ENCODE measurements around the gene PTPRN2. TPM values are rescaled to one million over a fixed set of nuclear protein-coding genes. Genes with fewer than 3 reads are reported as not detected.

Gene PTPRN2
- total RNA-seq, 8 experiments from 2014 or later, result 0.10 to 19.7 (median 10.8) TPM; not detected in 1

- H3K27ac ChIP-seq, result no peak overlapping the region
- WGBS, 10 experiments, result 17 to 100% (median 57%) methylated on average over 1 to 2 of the region's 10 CpGs; no CpG with 5 or more reads in 6 of the 10 experiments
- in situ Hi-C loops (cut with MboI; ENCODE audit: low pct_unique_long_range_greater_than_20kb in 2 of 9, low sequenced_read_pairs in 9 of 9, unreplicated experiment in 9 of 9), result no loop called here
- no peak overlapping the region for H3K4me3 ChIP-seq
- no peak for ATAC-seq (replicated peaks in 6 of 8)
- H3K4me1 ChIP-seq (replicated peaks in 1 of 2), result peaks cover 0 to 2% of the 10 kb centered on the region in 2 donors
These were observed 490.5 kb downstream of the PTPRN2 start for GRCh38 chr7:158097106-158097452.

GRCh38 chr7:158096582-158096981 is 491.0 kb downstream of the PTPRN2 start:
- 16 to 80% (median 57%) methylated on average over 1 to 6 of the region's 8 CpGs; no CpG with 5 or more reads in 3 of the 10 experiments for WGBS, 10 experiments
- H3K27ac ChIP-seq, result no peak overlapping the region
- H3K4me1 ChIP-seq (replicated peaks in 1 of 2), result peaks cover 0 to 2% of the 10 kb centered on the region in 2 donors
- ATAC-seq (replicated peaks in 6 of 8), result no peak
- in situ Hi-C loops (cut with MboI; ENCODE audit: low pct_unique_long_range_greater_than_20kb in 2 of 9, low sequenced_read_pairs in 9 of 9, unreplicated experiment in 9 of 9), result no loop called here
- no peak overlapping the region for H3K4me3 ChIP-seq

DNA sequence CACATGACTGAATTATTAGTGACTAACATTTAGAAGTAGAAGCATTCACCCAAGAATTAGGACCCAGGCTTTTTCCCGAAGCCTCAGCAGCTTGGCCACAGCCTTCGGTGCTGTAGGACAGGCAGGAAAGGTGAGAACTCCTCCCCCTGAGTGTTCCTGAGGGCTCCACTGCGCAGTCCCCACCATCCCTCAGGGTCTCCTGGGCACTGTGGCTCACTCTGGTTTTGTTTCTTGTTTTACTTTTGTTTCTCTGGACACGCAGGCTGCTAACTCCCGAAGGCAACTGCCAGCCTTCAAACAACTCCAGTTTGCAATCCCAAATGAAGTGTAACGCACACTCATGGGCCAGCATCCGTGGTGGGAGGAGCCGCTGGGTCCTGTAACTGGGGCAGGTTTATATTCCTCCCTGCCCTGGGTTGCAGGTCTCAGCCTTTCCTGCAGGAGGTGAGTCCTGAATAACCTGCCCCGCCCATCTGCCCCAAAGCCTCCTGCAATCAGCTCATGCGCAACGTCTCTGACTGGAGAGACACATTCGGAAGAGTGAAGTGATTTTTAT is 492.9 kb downstream of the PTPRN2 start:
- in situ Hi-C loops (cut with MboI; ENCODE audit: low pct_unique_long_range_greater_than_20kb in 2 of 9, low sequenced_read_pairs in 9 of 9, unreplicated experiment in 9 of 9), result no loop called here
- H3K27ac ChIP-seq, result no peak overlapping the region
- H3K4me1 ChIP-seq (replicated peaks in 1 of 2), result peaks cover 0 to 2% of the 10 kb centered on the region in 2 donors
- no peak for ATAC-seq (replicated peaks in 6 of 8)
- no peak overlapping the region for H3K4me3 ChIP-seq
- 20 to 92% (median 54%) methylated on average over 1 to 8 of the region's 12 CpGs; no CpG with 5 or more reads in 2 of the 10 experiments for WGBS, 10 experiments

DNA sequence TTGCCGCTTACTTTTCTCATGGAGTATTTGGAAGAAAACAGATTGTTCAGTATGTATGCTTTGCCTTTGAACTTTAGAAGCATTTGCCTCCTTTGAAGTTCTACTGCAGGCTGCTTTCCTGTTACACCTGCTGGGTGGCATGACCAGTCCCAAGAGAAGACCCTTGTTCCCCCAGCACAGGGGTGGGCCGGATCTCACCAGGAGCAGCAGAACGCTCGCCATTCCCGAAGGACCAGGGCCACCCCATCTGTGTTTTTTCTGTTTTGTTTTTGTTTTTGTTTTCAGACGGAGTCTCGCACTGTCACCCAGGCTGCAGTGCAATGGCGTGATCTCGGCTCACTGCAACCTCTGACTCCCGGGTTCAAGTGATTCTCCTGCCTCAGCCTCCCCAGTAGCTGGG is 493.6 kb downstream of the PTPRN2 start:
- no peak for ATAC-seq (replicated peaks in 6 of 8)
- WGBS, 10 experiments, result 0 to 100% (median 71%) methylated on average over 1 to 10 of the region's 10 CpGs; no CpG with 5 or more reads in 1 of the 10 experiments
- peaks cover 0 to 2% of the 10 kb centered on the region in 2 donors for H3K4me1 ChIP-seq (replicated peaks in 1 of 2)
- H3K4me3 ChIP-seq, result no peak overlapping the region
- in situ Hi-C loops (cut with MboI; ENCODE audit: low pct_unique_long_range_greater_than_20kb in 2 of 9, low sequenced_read_pairs in 9 of 9, unreplicated experiment in 9 of 9), result no loop called here
- no peak overlapping the region for H3K27ac ChIP-seq

DNA sequence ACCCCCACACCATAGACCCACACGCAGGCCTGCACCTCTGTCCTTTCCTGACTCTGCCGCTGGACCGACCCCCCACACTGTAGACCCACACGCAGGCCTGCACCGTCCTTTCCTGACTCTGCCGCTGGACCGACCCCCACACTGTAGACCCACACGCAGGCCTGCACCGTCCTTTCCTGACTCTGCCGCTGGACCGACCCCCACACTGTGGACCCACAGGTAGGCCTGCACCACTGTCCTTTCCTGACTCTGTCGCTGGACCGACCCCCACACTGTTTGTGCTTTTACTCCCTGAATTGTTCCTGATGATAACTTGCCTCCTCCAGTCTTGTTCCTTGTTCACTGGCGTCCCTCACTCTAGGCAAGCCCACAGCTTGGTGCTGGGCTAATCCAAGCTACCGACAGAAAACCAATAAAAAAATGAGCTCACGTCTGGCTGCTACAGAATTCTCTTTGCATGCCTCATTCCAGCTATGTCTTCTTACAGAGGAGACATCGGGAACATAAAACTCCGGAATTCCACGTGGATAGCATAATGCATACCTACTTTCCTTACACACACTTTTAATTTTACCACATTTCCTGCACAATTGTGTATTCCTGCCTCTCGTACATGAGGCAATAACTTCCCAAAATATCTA is 494.3 kb downstream of the PTPRN2 start:
- in situ Hi-C loops (cut with MboI; ENCODE audit: low pct_unique_long_range_greater_than_20kb in 2 of 9, low sequenced_read_pairs in 9 of 9, unreplicated experiment in 9 of 9), result no loop called here
- H3K4me1 ChIP-seq (replicated peaks in 1 of 2), result peaks cover 0 to 2% of the 10 kb centered on the region in 2 donors
- WGBS, 10 experiments, result 0 to 80% (median 21%) methylated on average over 1 to 8 of the region's 20 CpGs; no CpG with 5 or more reads in 1 of the 10 experiments
- H3K4me3 ChIP-seq, result no peak overlapping the region
- no peak overlapping the region for H3K27ac ChIP-seq
- no peak for ATAC-seq (replicated peaks in 6 of 8)

DNA sequence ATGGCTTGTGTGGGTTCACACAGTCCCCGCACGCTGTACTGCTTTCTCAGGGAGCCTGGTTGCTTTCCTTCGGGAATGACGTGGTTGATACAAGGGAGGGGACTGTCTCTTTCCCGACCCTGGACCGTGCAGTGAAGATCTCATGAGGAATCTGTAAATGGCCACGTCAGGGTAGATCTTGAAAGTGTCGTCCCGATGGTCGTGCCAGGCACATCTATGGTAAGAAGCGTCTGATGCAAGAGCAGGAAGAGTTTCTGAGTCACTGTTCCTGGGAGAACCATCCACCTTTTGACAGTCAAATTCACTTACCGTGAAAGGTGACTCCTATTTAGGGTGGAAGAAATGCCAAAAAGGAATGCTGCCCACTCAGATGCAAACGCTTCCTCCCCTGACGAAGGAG is 500.4 kb downstream of the PTPRN2 start:
- Histone ChIP-seq H3K27ac (no peak overlapping the region), H3K4me3 (no peak overlapping the region), H3K4me1 (replicated peaks in 1 of 2) (no peaks in the 10 kb centered on the region)
- in situ Hi-C loops (cut with MboI; ENCODE audit: low pct_unique_long_range_greater_than_20kb in 2 of 9, low sequenced_read_pairs in 9 of 9, unreplicated experiment in 9 of 9), result no loop called here
- no peak for ATAC-seq (replicated peaks in 6 of 8)
- WGBS, 10 experiments, result 0 to 90% (median 67%) methylated on average over 2 to 11 of the region's 14 CpGs; no CpG with 5 or more reads in 3 of the 10 experiments

GRCh38 chr7:158085741-158086695 is 501.6 kb downstream of the PTPRN2 start:
- no peak for ATAC-seq (replicated peaks in 6 of 8)
- Histone ChIP-seq H3K4me1 (replicated peaks in 1 of 2) (no peaks in the 10 kb centered on the region), H3K4me3 (no peak overlapping the region), H3K27ac (no peak overlapping the region)
- WGBS, 10 experiments, result 31 to 89% (median 53%) methylated on average over 1 to 27 of the region's 30 CpGs
- in situ Hi-C loops (cut with MboI; ENCODE audit: low pct_unique_long_range_greater_than_20kb in 2 of 9, low sequenced_read_pairs in 9 of 9, unreplicated experiment in 9 of 9), result no loop called here

DNA sequence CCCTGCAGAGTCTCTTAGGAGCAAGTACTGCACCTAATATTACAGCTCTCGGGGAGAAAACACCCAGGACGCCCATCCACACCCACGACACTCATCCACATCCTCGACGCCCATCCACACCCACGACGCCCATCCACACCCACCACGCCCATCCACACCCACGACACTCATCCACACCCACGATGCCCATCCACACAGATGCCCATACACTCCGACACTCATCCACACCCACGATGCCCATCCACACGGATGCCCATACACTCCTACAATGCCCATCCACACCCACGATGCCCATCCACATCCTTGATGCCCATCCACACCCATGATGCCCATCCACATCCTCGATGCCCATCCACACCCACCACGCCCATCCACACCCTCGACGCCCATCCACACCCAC is 503.1 kb downstream of the PTPRN2 start:
- no peak for ATAC-seq (replicated peaks in 6 of 8)
- Histone ChIP-seq H3K4me1 (replicated peaks in 1 of 2) (no peaks in the 10 kb centered on the region), H3K4me3 (no peak overlapping the region), H3K27ac (no peak overlapping the region)
- in situ Hi-C loops (cut with MboI; ENCODE audit: low pct_unique_long_range_greater_than_20kb in 2 of 9, low sequenced_read_pairs in 9 of 9, unreplicated experiment in 9 of 9), result no loop called here
- 49 to 100% (median 65%) methylated on average over 1 to 14 of the region's 18 CpGs; no CpG with 5 or more reads in 4 of the 10 experiments for WGBS, 10 experiments

GRCh38 chr7:158083526-158084310 is 503.9 kb downstream of the PTPRN2 start:
- no peak for ATAC-seq (replicated peaks in 6 of 8)
- no peak overlapping the region for H3K27ac ChIP-seq
- no peaks in the 10 kb centered on the region for H3K4me1 ChIP-seq (replicated peaks in 1 of 2)
- H3K4me3 ChIP-seq, result no peak overlapping the region
- in situ Hi-C loops (cut with MboI; ENCODE audit: low pct_unique_long_range_greater_than_20kb in 2 of 9, low sequenced_read_pairs in 9 of 9, unreplicated experiment in 9 of 9), result no loop called here
- 39 to 87% (median 76%) methylated on average over 2 to 3 of the region's 28 CpGs; no CpG with 5 or more reads in 6 of the 10 experiments for WGBS, 10 experiments

DNA sequence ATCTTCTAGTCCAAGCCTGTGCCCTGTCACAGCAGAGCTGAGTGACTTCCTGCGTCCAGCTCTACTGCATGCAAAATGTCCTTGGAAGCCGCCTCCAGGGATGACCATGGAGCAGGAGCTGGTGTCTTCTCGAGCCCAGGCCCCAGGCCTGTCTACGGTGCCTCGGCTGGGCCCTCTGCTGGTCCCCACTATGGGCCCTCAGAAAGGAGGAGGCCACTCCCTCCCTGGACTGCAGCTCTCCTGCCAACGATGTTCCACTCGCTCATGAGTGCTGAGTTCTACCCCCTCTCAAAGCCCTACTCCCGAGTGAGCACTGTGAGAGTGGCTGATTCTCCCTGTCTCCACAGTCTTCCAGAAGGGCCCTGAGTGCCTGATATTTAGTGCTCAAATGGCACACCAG is 504.9 kb downstream of the PTPRN2 start:
- 37 to 83% (median 48%) methylated on average over 2 to 8 of the region's 8 CpGs; no CpG with 5 or more reads in 6 of the 10 experiments for WGBS, 10 experiments
- ATAC-seq (replicated peaks in 6 of 8), result no peak
- in situ Hi-C loops (cut with MboI; ENCODE audit: low pct_unique_long_range_greater_than_20kb in 2 of 9, low sequenced_read_pairs in 9 of 9, unreplicated experiment in 9 of 9), result no loop called here
- Histone ChIP-seq H3K27ac (no peak overlapping the region), H3K4me1 (replicated peaks in 1 of 2) (peaks cover 0 to 3% of the 10 kb centered on the region in 2 donors), H3K4me3 (no peak overlapping the region)

DNA sequence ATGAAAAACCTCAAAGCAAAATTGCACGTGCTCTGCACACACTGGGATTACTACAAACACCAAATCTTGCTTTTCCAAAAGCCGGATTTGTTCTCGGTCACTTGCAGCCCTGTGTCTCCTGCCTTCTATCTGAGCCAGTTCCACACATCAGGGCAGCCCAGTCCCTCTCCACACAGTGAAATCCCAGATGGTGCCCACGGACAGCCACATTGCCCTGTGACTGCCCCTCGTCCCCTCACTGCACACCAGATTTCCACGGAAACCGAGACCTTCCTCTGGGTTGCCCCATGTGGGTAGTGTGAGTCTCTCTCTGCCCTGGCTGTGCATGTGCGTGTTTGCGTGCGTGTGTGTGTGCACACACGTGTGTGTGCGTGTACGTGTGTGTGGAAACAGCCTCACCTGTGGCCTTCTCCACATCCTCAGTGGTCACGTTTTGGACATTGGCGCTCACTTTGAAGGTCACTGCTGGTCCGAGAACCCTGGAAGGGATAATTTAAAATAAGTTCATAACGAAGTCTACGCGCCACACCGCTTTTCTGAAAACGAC is 506.7 kb downstream of the PTPRN2 start:
- WGBS, 10 experiments, result 36 to 89% (median 60%) methylated on average over 5 to 20 of the region's 21 CpGs; no CpG with 5 or more reads in 1 of the 10 experiments
- no peak overlapping the region for H3K4me3 ChIP-seq
- ATAC-seq (replicated peaks in 6 of 8), result no peak
- peaks cover 0 to 5% of the 10 kb centered on the region in 2 donors for H3K4me1 ChIP-seq (replicated peaks in 1 of 2)
- H3K27ac ChIP-seq, result no peak overlapping the region
- in situ Hi-C loops (cut with MboI; ENCODE audit: low pct_unique_long_range_greater_than_20kb in 2 of 9, low sequenced_read_pairs in 9 of 9, unreplicated experiment in 9 of 9), result no loop called here
